ENCODE data around the gene CCDC197.
A peak's percentile ranks its signal among the peaks of the same experiment; 100 is the strongest.

The CCDC197 gene

GRCh38 chr14:93953263-93953662 is 43.8 kb upstream of the CCDC197 start:
- Mint-ChIP-seq H3K4me1 (peaks cover 45% of the 10 kb centered on the region), H3K9me3 (no peaks in the 10 kb centered on the region), H3K27ac (no peak overlapping the region), H3K27me3 (ENCODE audit: low read depth) (peaks cover 27% of the 10 kb centered on the region), H3K4me3 (no peak overlapping the region), H3K36me3 (ENCODE audit: low read depth) (no peaks in the 10 kb centered on the region)
- no peak for TF ChIP-seq CTCF (IDR thresholded peaks at IDR 0.05; ENCODE audit: unreplicated experiment in 3 of 3)

GRCh38 chr14:93953739-93954515 is 43.2 kb upstream of the CCDC197 start:
- Mint-ChIP-seq H3K4me1 (peaks cover 52% of the 10 kb centered on the region), H3K27ac (no peak overlapping the region), H3K4me3 (no peak overlapping the region), H3K36me3 (ENCODE audit: low read depth) (no peaks in the 10 kb centered on the region), H3K27me3 (ENCODE audit: low read depth) (peaks cover 27% of the 10 kb centered on the region), H3K9me3 (no peaks in the 10 kb centered on the region)
- no peak for TF ChIP-seq CTCF (IDR thresholded peaks at IDR 0.05; ENCODE audit: unreplicated experiment in 3 of 3)

GRCh38 chr14:93954516-93954830 is 42.6 kb upstream of the CCDC197 start:
- Mint-ChIP-seq H3K9me3 (no peaks in the 10 kb centered on the region), H3K4me1 (peaks cover 57% of the 10 kb centered on the region), H3K27ac (no peak overlapping the region), H3K4me3 (peak overlapping the region in 1 of 3 experiments; percentile 66), H3K27me3 (ENCODE audit: low read depth) (peaks cover 27% of the 10 kb centered on the region), H3K36me3 (ENCODE audit: low read depth) (no peaks in the 10 kb centered on the region)
- no peak for TF ChIP-seq CTCF (IDR thresholded peaks at IDR 0.05; ENCODE audit: unreplicated experiment in 3 of 3)

- H3K9me3 Mint-ChIP-seq, result no peaks in the 10 kb centered on the region
- peaks cover 27% of the 10 kb centered on the region for H3K27me3 Mint-ChIP-seq (ENCODE audit: low read depth)
- no peak overlapping the region for H3K27ac Mint-ChIP-seq
- peak overlapping the region in 2 of 3 experiments; percentile 48 to 66 for H3K4me3 Mint-ChIP-seq
- no peak for TF ChIP-seq CTCF (IDR thresholded peaks at IDR 0.05; ENCODE audit: unreplicated experiment in 3 of 3)
- peaks cover 59% of the 10 kb centered on the region for H3K4me1 Mint-ChIP-seq
- H3K36me3 Mint-ChIP-seq (ENCODE audit: low read depth), result no peaks in the 10 kb centered on the region
Measured at GRCh38 chr14:93954900-93955849, 41.9 kb upstream of the CCDC197 start.

- TF ChIP-seq CTCF (IDR thresholded peaks at IDR 0.05; ENCODE audit: unreplicated experiment in 3 of 3), result no peak
- peak overlapping the region in 2 of 3 experiments; percentile 48 to 66 for H3K4me3 Mint-ChIP-seq
- H3K4me1 Mint-ChIP-seq, result peaks cover 59% of the 10 kb centered on the region
- H3K27ac Mint-ChIP-seq, result no peak overlapping the region
- no peaks in the 10 kb centered on the region for H3K9me3 Mint-ChIP-seq
- H3K36me3 Mint-ChIP-seq (ENCODE audit: low read depth), result no peaks in the 10 kb centered on the region
- peaks cover 25% of the 10 kb centered on the region for H3K27me3 Mint-ChIP-seq (ENCODE audit: low read depth)
Measured at GRCh38 chr14:93955850-93956481, 41.1 kb upstream of the CCDC197 start.

All from nephron (organoid).